SIG-M5 (cell line): Measurements from ENCODE around the gene FILIP1L.

ENCODE experiments used
- DNase-seq: peaks from one replicate; lab custom pipeline; 2025; lab: John Stamatoyannopoulos, UW

The FILIP1L gene

GRCh38 chr3:99795573-99795972 is 318.7 kb downstream of the FILIP1L start:
- no peak for DNase-seq

GRCh38 chr3:99794485-99794884 is 319.8 kb downstream of the FILIP1L start:
- no peak for DNase-seq

GRCh38 chr3:99789011-99789721 is 325.1 kb downstream of the FILIP1L start:
- DNase-seq, result no peak
